ENCODE results near the gene SAMD4B.
"Not testable (repeated sequence)": the region's sequence is repeated elsewhere in the genome, so short reads cannot be mapped to it uniquely, and the experiment has no call there.

Gene SAMD4B

DNA sequence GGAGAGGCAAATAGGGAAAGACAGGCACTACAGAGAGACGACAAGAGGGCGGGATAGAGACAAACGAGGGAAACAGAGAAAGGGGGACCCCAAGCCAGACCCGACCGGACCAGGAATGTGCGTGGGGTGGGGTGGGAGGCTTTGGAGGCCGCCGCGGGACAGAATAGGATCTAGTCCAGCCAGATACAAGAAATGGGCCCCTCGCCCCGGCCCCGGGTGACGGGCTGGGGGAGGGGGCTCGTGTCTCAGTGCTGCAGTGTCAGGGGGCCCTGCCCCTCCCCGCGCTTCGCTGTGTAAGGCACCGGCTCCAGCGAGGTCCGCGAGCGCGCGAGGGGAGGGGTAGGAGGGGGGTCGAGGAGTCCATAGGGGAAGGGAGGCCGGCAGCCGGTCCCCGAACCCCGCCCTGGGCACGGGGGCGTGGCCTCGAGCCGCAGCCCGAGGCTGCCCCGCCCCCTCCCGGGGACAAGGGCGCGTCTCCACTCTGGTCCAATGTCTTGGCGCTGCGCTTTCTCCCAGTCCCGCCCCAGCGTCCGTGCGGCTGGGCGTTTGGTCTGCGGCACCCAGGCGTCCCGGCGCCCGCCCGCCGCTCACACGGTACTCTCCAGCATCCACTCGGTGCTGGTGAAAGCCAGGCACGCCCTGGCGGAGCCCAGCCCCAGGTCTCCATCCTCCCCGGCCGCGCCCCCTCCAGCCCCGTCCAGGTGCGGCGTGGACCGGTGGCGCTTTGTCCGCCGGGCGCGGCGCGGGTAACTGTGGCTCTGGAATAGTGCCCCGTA is 35.0 kb upstream of the SAMD4B start:
- H3K27me3 Mint-ChIP-seq: no peaks in the 10 kb centered on the region
- H3K4me1 Mint-ChIP-seq: no peaks in the 10 kb centered on the region
- no peak for DNase-seq
- no peak overlapping the region for H3K27ac Mint-ChIP-seq
- peak; percentile 60 for ATAC-seq
- no peak overlapping the region for H3K4me3 Mint-ChIP-seq
- no peaks in the 10 kb centered on the region for H3K9me3 Mint-ChIP-seq

DNA sequence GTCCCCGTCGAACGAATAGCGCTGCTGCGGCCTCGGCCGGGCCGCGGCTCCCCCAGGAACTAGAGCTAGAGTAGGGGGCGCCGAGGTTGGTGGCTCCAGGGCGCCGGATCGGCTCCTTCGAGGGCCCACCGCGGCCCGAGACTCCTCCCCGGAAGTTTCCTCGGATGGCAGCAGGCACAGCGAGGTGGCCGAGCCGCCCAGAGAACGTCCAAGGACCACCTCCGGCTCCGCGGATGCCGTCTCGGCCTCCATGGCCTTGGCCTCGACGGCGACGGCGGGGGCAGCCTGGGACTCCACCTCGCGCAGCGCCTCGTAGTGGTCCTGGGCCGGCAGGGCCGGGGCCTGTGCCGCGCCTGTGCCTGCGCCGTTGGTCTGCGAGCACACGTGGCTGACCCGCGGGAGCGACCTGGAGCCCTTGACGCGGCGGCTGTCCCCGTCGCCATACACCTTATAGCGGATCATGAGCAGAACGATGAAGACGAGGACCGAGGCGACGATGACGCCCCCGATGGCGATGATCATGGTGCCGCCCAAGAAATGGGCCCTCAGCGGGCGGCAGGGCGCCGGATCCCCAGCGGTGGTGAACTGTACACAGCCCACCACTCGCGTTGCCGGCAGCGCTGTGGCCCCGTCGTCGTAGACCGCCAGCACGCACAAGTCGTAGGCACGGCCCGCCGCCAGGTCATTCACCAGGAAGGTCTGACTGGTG is 34.2 kb upstream of the SAMD4B start:
- Mint-ChIP-seq H3K4me1 (no peaks in the 10 kb centered on the region), H3K27me3 (no peaks in the 10 kb centered on the region), H3K4me3 (no peak overlapping the region), H3K27ac (no peak overlapping the region), H3K9me3 (no peaks in the 10 kb centered on the region)
- ATAC-seq: no peak
- no peak for DNase-seq

DNA sequence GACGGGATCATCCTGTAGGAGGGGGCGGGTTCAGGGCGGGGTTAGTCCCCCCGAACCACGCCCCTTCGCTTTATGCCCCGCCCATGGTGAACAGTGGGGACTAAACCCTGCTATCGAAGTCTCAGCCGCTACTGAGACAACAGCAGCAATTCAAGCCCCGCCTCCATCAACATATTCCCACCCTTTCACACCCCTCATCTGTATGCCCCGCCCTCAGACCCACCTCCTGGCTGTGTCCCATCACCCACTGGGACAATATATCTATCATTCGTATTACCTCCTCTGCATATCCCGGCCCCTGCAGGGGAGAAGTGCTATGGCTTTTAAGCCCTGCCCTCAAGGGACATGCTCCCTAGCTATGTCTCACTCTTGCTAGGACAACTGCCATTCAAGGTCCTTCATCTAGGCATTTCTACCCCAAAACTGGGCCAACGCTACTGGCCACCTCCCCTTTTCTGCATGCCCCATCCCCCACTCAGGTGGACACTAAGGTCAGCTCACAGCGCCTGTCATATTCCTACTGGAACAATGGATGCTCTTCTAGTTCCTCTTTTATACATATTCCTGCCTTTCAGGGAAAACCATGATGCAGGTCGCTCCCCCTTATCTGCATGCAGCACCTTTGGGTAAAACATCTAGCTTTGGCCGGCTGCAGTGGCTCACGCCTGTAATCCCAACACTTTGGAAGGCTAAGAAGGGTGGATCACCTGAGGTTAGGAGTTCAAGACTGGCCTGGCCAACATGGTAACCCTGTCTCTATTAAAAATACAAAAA is 33.5 kb upstream of the SAMD4B start:
- H3K27me3 Mint-ChIP-seq: no peaks in the 10 kb centered on the region
- peak overlapping the region in 1 of 2 donors; percentile 16 for H3K27ac Mint-ChIP-seq
- peaks cover 5% of the 10 kb centered on the region for H3K4me1 Mint-ChIP-seq
- no peaks in the 10 kb centered on the region for H3K9me3 Mint-ChIP-seq
- ATAC-seq (no peak), DNase-seq (no peak)
- no peak overlapping the region for H3K4me3 Mint-ChIP-seq

DNA sequence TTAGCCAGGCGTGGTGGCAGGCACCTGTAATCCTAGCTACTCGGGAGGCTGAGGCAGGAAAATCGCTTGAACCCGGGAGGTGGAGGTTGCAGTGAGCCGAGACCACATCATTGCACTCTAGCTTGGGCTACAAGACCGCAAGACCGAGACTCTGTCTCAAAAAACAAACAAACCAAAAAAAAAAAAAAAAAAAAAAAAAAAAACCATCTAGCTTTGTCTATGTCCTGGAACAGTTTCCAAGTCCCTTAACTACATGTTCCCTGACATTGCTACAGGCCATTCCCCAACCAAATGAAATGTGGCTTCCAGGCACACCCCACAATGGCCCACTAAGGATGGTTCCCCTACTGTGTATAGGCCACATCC is 32.9 kb upstream of the SAMD4B start:
- not testable (repeated sequence) for H3K9me3 Mint-ChIP-seq, ATAC-seq

DNA sequence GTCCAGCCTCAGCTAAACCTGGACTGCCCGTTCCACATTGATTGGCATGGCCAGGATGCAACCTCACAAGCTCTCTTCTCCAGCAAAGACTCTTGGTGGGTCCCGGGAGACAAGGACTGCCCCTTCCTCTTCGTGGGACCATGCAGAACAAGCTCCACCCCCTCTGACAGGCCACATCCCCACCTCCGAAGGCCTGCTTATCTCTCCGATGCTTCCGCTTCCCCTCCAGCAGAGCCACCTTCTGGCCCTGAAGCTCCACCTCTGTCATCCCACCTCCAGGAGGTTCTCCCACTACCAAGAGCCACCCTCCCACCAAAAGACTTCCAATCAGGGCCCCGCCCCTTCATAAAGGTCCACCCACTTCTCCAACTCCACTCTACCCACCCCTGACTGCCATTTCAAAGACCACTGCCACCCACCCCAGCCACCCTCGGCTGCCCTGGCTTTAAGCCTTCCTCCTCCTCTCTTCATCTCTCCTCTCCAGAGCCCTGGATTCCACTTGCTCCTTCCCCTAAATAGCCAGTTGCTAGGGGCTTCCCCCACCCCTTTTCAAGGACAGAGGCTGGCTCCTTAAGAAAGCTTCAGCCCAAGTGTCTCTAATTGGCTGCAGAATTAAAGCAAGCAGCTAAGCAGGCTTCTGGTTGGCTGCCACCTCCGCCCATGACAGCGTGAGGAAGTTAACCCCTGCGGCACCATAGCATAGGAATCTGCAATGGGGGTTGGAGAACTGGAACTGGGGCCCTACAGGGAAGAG is 31.5 kb upstream of the SAMD4B start:
- ATAC-seq: no peak
- Mint-ChIP-seq H3K9me3 (no peaks in the 10 kb centered on the region), H3K4me1 (peaks cover 5% of the 10 kb centered on the region), H3K27ac (peak overlapping the region in 1 of 2 donors; percentile 72), H3K4me3 (no peak overlapping the region), H3K27me3 (no peaks in the 10 kb centered on the region)
- no peak for DNase-seq

More for the DNA sequence above, 32.9 kb upstream of the SAMD4B start:
- H3K27ac Mint-ChIP-seq, H3K27me3 Mint-ChIP-seq, H3K4me3 Mint-ChIP-seq, DNase-seq, H3K4me1 Mint-ChIP-seq: not testable (repeated sequence)

DNA sequence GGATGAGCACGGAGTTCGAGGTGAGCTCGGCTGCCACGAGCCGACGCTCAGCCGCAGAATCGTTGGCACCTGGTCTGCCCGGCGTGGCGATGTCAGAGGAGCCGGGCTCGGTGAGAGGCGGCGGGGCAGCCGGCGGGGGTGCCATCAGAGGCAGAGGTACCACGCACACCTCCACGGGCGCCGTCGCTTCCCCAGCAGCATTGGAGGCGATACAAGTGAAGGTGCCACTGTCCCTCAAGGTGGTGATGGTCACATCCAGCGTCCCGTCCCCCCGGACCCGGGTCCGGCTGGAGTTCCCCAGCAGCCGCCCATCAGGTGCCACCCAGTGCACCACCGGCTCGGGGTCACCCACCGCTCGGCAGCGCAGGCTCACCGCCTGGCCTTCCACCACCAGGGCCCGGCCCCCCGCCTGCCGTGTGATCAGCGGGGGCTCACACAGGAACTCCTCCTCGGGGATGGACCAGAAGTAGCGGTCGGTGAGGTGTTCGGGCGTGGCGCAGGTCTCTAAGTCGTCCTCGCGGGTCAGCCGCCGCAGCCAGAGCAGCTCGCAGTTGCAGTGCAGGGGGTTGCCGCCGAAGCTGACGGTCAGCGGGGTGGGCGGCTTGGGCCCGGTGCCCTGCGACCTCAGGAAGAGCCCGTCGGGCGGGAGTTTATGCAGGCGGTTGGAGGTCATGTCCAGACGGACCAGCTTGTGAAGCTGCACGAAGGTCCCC is 28.0 kb upstream of the SAMD4B start:
- no peak for DNase-seq
- no peak for ATAC-seq
- Mint-ChIP-seq H3K27me3 (no peaks in the 10 kb centered on the region), H3K4me3 (no peak overlapping the region), H3K27ac (no peak overlapping the region), H3K4me1 (peaks cover 10% of the 10 kb centered on the region), H3K9me3 (no peaks in the 10 kb centered on the region)

DNA sequence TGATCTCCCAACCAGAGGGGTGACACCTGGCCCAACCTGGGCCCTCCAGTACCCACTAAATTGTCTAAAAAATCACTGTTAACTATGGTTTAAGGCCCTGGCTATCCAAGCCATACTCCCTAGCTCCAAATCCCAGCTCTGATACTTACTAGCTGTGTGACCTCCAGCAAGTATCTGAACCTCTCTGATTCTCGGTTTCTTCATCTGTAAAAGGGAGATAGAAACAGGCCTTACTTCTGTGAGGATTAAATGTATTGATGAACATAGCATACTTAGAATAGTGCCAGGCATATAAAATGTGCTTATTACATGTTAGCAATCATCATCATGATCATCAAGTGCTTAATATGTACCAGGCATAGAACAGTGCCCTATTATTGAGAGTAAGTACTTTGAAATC is 26.3 kb upstream of the SAMD4B start:
- Mint-ChIP-seq H3K9me3 (no peaks in the 10 kb centered on the region), H3K27me3 (no peaks in the 10 kb centered on the region), H3K4me3 (no peak overlapping the region), H3K27ac (no peak overlapping the region), H3K4me1 (peaks cover 24% of the 10 kb centered on the region)
- no peak for DNase-seq
- ATAC-seq: no peak

DNA sequence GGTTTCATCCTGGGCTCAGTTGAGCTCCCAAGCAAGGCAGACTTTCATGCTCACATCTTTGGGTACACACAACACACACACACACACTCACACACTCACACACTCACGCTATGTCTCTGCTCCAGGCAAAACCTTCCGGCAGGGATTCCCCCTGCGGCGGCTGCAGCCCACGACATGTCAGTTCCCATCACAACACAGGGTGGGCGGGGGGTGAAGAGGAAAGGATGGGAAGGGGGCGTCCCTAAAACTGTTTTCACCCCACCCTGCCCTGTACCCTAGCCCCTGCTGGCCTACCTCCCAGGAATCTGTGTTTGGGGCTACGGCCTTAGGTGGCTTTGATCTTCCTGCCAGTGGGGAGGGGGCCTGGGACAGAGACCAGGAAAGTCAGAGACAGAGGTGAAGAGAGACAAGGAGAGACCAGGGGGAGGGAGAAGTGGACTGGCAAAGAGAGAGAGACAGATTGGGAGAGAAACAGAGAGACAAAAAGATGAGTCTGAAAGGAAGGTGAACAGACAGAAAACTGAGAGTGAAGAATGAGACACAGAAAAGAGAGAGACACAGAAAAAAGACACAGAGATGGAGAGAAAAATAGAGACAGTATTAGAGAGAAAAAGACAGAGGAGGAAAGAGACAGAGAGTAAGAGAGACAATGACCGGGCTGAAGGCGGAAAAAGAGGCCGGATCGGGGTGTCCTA is 25.4 kb upstream of the SAMD4B start:
- ATAC-seq: no peak
- no peaks in the 10 kb centered on the region for H3K27me3 Mint-ChIP-seq
- peaks cover 32% of the 10 kb centered on the region for H3K4me1 Mint-ChIP-seq
- H3K4me3 Mint-ChIP-seq: no peak overlapping the region
- no peak for DNase-seq
- no peak overlapping the region for H3K27ac Mint-ChIP-seq
- H3K9me3 Mint-ChIP-seq: no peaks in the 10 kb centered on the region

DNA sequence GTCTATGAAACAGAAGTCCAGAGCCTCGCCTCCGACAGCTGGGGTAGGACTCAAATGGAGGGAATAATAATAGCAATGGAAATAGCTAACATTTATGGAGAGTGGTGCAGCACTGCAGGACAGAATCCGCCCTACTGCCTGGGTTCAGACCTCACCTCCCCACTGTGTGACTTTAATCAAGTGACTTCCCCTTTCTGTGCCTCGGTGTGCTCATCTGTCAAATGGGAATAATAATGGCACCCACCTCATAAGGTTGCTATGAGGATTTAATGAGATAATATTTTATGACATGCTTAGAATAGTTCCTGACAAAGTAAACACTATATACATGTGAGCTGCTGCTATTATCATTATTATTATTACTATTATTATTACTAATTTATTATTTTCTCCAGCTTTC is 24.7 kb upstream of the SAMD4B start:
- DNase-seq: no peak
- ATAC-seq: no peak
- Mint-ChIP-seq H3K4me3 (no peak overlapping the region), H3K27me3 (no peaks in the 10 kb centered on the region), H3K27ac (no peak overlapping the region), H3K4me1 (peaks cover 34% of the 10 kb centered on the region), H3K9me3 (no peaks in the 10 kb centered on the region)

DNA sequence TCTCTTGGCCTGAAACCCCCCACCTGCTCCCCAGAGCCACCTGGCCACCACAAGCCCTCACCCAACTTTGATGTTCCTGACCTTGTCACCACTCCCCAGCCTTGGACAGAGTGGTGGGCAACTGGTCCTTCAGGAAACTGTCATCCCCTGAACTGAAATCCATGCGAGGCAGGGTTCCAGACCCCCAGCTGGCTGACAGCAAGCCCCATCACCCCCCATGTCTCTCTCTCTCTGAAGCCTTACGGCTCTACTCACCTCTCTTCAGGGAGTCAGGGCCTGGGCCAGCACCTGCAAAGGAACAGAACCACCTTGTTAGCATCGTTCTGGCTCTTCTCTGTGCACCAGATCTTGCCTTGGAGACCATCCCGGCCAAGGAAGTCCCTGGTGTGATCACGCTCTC is 24.1 kb upstream of the SAMD4B start:
- ATAC-seq (no peak), DNase-seq (no peak)
- Mint-ChIP-seq H3K27me3 (no peaks in the 10 kb centered on the region), H3K9me3 (no peaks in the 10 kb centered on the region), H3K27ac (no peak overlapping the region), H3K4me1 (peaks cover 34% of the 10 kb centered on the region), H3K4me3 (no peak overlapping the region)

DNA sequence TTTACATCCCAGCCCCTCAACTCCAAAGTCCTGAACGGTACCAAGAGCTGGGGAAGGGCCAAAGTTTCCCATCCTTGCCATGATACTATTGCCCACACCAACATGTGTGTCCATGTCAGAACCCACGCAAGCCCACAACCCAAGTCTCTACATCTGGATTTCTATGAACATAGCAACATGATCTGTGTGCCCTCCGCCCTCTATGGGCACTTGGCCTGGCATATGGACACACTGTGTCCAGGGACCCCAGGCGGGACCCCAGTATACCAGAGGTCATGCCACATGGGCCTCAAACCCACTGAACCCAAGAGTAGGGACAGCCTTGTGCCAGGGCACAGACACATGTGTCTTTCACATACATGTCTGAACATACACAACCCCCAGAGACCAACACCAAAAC is 23.5 kb upstream of the SAMD4B start:
- no peak for ATAC-seq
- H3K27ac Mint-ChIP-seq: no peak overlapping the region
- peaks cover 29% of the 10 kb centered on the region for H3K4me1 Mint-ChIP-seq
- no peaks in the 10 kb centered on the region for H3K9me3 Mint-ChIP-seq
- H3K27me3 Mint-ChIP-seq: no peaks in the 10 kb centered on the region
- no peak for DNase-seq
- H3K4me3 Mint-ChIP-seq: no peak overlapping the region

DNA sequence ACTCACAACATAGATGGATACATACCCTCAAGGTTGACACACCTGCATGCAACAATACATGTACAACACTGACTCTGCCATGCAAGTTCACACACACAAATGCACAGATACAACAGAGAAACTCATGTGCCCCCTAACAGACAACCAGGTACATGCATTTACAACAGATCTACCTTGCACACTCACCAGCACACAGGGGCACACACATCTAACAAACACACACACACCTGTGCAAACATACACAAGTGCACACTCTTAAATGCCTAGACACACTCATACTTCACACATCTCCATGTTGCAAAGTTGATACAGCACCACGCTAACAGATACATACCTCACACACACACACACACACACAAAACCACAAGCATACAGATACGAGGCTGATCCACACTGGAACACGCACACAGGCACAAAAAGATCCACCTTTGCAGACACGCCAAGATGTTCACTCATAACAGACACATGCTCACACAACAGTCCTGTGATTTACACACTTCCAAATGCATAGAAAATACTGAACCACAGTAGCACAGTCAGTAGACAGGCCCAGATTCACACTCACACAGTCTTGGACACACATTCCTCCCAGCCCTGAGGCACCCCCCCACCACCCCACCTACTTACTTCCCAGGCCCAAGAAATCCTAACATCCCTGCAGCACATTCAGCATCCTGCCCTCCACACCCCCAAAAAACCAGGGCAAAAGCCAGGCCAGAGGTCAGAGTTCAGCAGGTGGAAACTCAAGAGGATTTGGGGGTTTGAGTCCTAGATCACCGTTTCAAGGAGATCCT is 22.9 kb upstream of the SAMD4B start:
- no peak for ATAC-seq
- H3K4me3 Mint-ChIP-seq: peak overlapping the region; percentile 40 to 55
- no peaks in the 10 kb centered on the region for H3K9me3 Mint-ChIP-seq
- H3K27ac Mint-ChIP-seq: no peak overlapping the region
- no peaks in the 10 kb centered on the region for H3K27me3 Mint-ChIP-seq
- H3K4me1 Mint-ChIP-seq: peaks cover 29% of the 10 kb centered on the region
- DNase-seq: no peak

DNA sequence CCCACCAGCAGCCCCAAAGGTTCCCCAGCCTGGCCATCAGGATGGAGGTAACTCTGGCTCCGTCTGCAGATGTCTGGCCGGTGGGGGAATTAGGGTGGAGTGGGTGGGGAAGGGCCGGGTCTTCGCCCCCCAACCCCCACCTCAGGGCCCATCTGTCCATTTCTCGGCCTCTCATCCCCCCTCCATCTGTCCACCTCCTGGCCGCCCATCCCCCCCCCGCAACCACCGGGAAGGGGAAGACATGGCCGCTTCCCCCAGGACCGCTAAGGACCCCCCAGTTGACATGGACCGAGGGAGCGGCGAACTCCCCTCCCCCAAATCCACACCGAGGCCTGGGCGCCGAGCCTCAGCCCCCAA is 22.4 kb upstream of the SAMD4B start:
- DNase-seq (no peak), ATAC-seq (no peak)
- H3K9me3 Mint-ChIP-seq: no peaks in the 10 kb centered on the region
- peak overlapping the region; percentile 76 to 85 for H3K4me3 Mint-ChIP-seq
- no peaks in the 10 kb centered on the region for H3K27me3 Mint-ChIP-seq
- H3K27ac Mint-ChIP-seq: peak overlapping the region in 1 of 2 donors; percentile 26
- peaks cover 29% of the 10 kb centered on the region for H3K4me1 Mint-ChIP-seq

Measured in stimulated activated naive CD8-positive, alpha-beta T cell treated with anti-CD3 and anti-CD28 coated beads, Interleukin-15, amount 100 ng/mL, for 72 hours (primary cell).